SIG-M5 treated with dmso at 0.1 percent for 504 hours (cell line): ENCODE measurements around the gene TMEM51.
"Not testable (repeated sequence)": the region's sequence is repeated elsewhere in the genome, so short reads cannot be mapped to it uniquely, and the experiment has no call there.

Experiments used
- DNase-seq: peaks from one replicate; lab custom pipeline; 2025; ENCODE audit not compliant: unreplicated experiment; lab: John Stamatoyannopoulos, UW

Gene TMEM51

DNA sequence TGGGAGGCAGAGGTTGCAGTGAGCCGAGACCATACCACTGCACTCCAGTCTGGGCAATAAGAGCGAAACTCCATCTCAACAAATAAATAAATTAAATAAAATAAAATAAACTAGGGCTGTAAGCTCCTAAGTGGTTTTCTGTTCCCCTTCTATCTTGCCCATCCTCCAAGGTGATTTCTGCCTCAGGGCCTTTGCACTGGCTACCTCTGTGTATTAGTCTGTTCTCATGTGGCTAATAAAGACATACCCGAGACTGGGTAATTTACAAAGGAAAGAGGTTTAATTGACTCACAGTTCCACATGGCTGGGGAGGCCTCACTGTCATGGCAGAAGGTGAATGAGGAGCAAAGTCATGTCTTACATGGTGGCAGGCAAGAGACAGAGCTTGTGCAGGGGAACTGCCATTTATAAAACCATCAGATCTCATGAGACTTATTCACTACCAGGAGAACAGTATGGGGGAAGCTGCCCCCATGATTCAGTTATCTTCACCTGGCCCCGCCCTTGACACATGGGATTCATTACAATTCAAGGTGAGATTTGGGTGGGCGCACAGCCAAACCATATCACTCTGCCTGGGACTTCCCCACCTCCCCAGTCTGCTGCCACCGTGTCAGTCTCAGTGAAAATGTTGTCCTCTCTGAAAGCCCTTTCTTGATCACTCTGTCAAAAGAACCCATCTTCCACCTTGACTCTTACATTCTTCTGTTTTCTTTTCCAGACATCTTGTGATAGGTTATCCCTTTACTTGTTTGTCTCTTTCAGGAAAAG, 22.0 kb downstream of the TMEM51 start:
- DNase-seq, result not testable (repeated sequence)

DNA sequence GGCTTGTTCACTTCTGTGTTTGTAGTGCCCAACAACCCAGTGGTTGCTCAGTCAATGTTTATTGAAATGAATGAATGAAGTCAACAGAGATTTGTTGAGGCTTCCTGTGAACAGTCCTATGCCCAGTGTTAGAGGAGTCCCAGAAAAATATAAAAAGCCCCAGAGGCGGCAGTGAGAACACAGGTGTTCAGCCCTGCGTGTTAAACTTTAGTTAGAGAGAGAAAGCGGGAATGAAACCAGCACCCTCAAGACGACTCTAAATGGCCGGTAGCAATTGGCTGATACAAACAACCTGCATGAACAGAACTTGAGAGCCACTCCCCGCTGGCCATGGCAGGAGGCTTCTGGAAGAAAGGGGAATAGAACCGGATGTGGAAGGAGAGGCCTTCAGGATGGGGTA, 22.6 kb downstream of the TMEM51 start:
- DNase-seq, result no peak

DNA sequence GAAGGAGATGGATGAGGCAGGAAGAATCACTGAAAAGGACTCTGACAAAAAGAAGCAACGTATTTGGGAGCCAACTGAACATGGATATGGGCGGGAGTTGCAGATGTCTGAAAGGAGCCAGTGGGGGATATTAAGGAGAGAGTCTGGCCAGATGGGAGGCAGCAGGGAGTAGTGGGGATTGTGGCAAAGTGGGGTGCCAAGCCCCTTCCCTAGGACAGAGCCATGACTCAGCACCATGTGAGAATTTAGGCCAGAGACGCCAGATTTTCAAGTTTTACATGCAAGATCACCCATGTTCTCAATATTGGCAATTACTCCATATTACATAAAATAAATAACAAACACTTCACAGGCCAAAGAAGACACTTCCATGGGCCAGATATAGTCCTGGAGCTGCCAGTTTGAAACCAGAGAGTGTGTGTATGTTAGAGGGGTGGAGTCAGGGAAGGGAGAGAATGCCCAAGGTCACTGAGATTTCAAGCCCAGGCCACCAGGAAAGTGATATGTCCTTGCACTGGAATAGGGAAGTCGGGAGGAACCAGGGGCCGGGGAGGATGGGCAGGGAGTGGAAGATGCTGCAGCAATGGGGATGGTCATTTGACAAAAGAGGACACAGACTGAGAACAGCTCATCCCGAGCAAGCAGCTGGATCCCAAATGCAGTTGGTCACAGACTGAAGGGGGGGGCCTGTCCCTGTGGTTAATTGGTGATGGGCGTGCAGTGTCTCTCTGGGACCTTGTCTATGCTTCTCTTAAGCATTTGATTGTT, 23.5 kb downstream of the TMEM51 start:
- no peak for DNase-seq

DNA sequence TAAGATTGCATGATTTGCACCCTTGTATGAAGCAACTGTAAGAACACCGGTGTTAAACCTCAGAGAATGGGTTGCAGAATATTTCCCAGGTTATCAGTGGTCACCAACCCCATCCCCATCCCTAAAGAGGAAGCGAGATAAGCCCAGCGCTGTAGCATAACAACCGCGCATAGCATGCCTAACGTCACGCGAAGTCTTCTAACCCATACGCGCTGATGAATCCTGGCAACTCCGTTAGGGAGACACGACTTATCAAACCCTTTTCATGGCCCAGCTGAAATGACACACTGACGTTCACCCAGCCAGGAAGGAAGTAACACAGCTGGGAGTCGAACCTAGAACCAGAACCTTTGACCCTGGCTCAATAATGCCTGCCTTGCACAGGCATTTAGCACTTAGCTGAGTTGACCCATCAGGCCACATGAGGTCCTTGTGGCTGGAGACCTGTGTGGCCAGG, 24.2 kb downstream of the TMEM51 start:
- no peak for DNase-seq

DNA sequence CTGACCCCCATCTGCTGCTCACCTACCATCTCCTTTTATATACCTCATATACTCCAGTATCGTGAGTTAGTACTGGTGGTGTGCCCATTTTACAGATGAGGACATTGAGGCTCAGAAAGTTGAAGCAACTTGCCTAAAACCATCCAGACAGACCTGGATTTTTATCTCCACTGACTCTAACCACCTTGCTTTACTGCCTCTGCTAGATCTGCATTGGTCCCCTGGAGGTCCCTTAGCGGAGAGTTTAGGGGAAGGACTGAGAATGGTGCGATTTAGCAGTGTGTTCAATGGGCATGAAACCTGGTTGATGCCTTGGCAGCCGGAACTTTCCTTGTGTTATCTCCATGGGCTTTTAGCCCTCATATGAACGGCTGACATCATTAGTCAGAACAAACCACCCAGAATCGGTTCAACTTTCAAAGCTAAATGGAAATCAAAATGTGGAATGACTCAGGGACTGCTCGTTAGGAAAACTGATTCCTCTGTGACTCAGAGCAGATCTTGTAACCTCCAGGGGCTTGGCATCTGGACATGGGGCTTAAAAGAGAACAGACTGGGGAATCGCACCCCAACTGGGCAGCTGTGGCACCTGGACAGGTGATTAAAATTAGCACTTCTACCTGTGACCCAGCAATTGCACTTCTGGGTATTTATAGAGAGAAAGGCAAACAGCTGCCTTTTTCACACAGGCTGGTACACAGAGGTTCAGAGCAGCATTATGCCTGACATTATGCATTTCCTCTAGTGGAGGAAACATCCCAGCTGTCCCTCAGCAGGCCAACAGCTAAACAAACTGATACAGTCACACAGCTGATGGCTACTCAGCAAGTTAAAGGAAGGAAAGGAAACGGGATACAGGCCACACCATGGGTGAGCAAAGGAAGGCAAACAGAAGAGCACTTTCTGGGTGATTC, 25.3 kb downstream of the TMEM51 start:
- DNase-seq, result no peak

DNA sequence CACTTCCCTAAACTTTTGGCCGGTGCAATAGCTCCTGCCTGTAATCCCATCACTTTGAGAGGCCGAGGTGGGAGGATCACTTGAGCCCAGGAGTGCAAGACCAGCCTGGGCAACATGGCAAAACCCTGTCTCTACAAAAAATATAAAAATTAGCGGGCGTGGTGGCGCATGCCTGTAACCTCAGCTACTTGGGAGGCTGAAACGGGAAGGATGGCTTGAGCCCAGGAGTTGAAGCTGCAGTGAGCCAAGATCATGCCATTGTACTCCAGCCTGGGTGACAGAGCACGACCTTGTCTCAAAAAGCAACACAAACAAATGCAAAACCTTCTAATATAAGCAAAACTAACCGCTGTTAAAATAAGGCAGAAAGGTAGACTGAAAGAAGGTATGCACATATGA, 25.9 kb downstream of the TMEM51 start:
- DNase-seq, result no peak

DNA sequence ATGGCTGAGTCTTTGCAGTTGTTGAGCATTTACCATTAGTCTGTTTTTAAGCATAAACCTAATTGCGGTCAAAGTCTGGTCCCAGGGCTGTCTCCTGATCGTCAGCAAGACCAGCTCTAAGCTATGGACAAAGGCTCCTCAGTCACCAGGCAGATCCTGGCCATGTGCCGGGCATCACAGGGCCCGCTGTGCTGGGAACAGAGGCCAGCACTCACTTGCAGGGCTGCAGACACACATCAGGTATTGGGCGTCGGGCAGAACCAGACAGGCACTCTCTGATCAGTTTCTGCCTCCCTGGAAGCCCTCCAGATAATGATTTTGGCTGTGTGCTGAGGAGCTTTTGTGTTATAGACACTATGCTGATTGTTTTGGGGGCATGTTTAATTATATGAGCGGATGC, 26.6 kb downstream of the TMEM51 start:
- no peak for DNase-seq

DNA sequence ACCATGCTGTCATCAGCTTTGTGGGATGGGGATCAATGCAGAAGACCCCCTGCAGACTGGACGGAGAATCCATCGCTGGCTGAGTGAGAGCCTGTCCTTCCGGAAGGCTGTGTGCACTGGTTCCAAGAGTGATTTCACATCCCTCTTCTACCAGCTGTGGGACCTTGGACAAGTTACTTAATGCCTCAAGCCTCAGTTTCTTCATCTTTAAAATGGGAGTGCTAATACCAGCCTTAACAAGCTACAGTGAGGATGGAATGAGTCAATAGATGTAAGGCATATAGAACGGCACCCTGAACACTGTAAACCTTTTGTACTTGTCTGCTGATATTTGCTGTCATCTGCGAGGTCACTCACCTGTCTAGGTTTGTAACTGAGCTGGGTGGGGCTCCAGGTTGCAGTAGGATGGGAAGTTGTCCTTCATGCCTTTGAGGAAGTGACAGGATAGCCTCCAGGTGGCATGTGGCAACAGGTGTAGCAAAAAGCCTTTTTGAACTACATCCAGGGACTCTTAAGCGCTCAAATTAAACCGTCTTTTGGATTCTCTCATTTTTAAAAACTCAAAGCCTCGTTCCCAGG, 27.5 kb downstream of the TMEM51 start:
- no peak for DNase-seq

DNA sequence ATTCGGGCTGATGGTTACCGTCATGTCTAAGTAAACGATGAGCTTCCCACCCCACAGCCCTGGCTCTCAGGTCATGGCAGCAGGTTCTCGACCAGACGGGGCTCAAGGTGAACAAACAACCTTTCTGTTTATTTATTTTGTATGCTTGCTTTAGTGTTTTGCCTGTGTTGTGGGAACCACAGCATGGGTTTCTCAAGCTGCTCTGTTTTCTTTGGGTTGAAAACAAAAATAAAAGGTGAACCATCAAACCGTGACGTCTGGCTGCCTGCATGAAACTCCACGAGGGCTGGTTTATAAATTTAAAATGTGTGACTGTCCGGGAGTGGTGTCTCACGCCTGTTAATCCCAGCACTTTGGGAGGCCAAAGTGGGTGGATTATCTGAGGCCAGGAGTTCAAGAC, 28.0 kb downstream of the TMEM51 start:
- DNase-seq, result no peak

DNA sequence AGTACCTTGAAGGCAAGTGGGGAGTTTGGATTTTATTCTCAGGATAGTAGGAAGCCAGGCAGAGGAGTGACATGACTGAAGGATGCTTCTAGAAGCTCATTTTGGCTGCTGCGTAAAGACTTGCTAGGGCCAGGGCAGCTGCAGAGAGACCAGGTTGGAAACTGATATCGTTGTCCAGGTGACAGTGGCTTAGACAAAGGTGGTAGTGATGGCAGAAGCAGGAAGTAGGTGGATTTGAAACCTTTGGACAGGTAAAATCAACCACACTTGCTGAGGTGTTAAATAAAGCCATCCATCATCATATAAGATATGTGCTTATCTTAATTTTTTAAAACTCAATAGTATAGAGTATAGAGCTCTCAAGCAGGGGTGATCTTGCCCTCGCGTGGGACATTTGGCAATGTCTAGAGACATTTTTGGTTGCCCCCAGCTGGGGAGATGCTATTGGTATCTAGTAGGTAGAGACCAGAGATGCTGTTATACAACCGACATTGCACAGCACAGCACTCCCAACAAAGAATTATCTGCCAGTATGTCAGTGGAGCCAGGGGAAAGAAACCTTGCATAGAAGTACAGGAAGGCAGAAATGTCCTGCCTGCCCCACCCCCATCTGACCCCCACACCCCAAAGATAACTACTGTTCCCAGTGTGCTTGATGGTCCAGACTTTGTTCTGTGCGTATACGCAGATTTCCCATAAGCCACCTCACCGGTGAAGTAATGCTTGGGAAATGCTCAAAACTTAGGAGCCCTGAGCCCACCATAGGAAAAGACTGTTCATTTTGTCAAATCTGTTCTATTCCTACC, 31.1 kb downstream of the TMEM51 start:
- DNase-seq, result no peak

DNA sequence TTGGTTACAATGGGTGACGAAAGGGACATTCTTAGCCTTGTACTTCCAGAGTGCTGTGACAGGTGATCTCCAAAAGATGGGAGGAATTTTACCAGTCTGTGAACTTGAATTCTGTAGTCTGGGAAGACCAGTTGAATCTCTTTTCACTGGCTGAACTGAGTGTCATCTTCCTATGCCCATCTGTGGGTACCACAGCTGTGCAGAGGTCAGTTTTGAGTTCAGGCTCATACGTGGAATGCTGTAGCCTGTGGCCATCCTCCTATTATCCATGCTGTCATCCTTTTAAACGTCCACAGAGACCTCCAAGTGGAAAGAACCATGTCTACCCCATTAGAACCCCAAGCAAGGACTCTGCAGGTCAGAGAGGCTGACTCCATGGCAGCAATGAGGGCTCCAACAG, 32.1 kb downstream of the TMEM51 start:
- no peak for DNase-seq

DNA sequence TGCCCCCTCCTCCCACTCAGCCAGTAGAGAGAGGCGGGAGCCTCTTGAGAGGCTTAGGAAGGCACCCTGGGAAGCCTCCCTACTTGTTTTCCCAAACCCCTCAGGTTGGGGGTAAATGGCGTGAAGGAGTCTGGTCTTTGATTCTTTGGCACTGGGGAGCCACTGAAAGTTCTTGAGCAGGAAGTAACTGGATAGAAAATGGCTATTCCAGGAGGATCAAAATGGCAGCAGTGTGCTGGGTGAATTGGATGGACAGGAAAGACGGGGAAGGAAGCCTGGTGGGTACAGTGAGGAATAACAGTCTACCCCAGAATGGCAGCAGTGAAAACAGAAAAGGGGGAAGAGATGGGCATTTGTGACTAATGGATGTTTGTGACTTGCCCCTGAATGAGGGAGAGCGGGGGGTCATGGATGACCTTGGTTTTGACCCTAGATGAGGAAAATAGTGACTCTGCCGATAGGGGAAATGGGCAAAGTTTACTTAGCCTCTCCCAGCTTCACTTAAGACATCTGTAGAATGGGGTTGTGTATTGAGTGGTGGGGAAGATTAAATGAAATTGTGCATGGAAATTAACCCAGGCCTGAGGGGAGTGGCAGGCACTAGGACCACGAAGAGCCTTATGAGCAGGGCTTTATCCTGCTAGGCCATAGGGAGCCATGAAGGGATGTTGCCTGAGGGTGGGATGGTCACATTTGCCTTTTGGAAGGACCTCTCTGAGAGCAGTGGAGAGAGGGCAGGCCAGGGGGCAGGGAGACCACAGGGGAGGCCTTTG, 32.7 kb downstream of the TMEM51 start:
- no peak for DNase-seq

DNA sequence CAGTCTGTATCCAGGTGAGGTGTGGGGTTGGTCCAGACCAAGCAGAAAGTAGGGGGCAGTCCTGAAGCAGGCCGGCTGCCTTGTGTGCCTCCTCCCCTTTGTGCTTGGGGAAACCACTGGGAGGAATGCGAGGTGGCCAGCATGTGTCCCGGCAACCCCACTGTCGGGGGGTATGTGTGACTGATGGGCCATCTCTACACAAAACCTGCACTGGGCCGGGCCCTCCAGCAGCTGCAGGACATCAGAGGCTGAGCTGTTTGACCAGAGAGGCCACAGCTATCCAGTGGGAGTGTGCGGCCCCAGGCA, 33.3 kb downstream of the TMEM51 start:
- DNase-seq, result no peak

DNA sequence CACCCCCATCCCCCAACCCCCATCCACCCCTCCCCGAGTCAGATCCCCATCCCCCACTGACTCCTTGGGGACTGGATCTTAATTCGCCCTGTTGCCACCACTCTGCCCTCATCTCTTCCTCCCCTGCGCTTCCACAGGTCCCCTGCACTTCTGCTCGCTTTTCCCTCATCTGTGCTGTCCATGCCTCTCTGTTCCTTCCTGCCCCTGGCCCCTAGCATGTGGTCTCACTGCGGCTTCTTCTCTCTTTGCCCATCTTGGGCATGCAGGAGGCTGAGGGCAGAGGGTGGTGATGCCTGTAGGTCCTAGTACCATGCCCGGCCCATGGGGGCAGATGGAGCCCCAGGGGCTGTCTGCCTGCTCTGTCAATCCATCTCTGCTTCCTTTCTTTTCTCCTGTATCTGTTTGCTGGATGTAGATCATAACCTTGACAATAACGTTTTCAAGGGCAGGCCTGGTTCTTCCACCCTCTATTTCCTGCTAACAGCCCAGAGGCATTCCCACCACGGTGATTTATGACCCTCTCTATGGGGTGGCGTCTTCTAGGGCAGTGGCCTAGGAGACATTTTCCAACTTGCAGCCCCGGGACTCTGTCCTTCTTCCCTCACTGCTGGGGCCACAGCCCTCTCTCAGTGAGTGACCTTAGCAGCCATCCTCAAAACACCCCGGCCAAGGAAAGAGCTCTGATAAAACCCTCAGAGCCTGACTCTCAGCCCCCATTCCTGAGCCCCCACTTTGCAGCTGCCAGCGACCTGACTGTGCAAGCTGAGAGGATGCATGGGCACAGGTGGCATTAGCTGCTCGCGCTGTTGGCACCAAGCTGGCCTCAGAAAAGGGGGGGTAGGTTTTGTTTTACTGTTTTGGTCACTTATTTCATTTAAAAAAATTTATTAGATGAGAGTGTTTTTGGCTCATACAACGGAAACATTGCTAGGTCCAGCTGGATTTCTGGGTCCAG, 33.9 kb downstream of the TMEM51 start:
- DNase-seq, result no peak

DNA sequence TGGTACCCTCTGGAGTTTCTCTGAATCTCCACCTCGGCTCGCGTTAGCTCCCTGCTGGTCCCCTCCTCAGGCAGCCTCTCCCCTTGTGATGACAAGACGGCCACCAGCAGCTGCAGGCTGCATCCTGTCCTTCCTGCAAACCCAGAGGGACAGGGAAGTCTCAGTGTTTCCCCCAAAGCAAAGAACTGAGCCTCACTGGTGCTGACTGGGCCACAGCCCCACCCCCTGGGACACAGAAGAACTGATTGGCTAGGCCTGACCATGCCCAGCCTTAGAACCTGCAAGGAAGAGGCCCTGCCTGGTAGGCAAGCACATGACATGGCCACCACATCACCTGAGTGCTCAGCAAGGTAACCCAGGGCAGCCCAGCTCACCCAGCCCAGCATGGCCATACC, 34.6 kb downstream of the TMEM51 start:
- DNase-seq, result no peak

DNA sequence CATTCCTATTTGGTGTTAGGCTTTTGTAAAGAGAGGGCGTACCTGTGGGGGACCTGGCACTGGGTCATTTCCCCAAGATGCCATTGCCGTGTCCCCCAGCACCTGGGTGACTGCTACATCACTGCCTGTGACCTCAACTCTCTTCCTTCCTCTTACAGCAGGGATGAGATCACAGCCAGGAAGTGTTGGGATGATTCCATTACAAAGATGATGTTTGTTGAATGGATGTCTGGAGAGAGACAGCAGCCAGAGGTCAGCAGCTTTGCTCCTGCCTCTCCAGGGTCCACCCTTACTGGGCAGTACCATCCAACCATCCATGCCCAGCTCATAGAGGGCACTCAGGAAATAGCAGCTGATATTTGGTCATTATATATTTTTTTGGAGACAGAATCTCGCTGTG, 35.1 kb downstream of the TMEM51 start:
- no peak for DNase-seq

DNA sequence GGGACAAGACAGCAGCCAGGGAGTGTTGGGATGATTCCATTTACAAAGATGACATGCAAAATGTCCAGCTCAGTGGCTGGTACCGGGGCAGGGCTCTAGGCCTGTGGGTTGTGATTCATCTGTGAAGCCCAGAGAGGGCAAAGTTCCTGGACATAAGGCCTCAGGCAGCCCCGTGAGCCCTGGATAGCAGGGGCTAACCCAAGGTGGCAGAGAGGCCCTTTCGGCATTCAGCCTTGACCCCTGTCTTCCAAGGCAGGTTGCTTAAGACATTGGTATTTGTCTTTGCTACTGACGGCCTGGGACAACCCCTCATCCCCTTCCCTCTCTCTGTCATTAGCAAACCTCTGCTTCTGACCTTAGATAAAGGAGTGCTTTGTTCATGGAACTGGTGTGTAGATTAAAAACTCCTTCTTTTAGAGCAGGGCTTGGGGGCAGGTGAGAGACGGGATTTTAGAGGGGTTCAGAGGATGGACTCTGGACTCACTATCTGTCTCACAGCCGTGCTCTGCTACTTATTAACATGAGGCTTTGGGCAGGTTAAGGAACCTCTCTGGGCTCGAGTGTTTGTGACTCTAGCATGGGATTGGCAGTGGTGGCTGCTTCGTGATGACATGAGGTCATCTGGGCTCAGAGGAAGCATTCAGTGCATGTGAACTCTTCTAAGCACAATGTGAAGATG, 36.3 kb downstream of the TMEM51 start:
- no peak for DNase-seq

DNA sequence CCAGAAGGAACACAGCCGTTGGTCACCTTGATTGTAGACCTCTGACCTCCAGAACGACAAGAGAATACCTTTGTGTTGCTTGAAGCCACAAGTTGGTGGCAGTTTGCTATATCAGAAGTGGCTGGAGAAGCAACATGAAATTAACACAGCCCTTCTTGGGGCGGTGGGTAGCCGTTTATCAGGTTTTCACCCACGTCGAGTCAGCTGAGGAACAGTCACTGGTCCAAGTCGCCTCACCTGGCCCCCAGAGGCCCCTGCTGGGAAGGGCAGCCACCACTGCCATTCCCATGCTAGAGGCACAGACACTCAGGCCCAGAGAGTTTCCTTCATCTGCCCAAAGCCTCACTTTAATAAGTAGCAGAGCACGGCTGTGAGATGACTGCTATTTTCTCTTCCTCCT, 37.7 kb downstream of the TMEM51 start:
- no peak for DNase-seq
